Esophagus squamous epithelium (tissue), 5 donors: ENCODE measurements around the gene FAM163B. TPM values are rescaled to one million over a fixed set of nuclear protein-coding genes. Genes with fewer than 3 reads are reported as not detected.

Source experiments
- DNase-seq: peaks from one replicate; lab custom pipeline; 2025; lab: John Stamatoyannopoulos, UW
- H3K27ac ChIP-seq, 4 donors: fragments of 200-600 bp; sonication (generic); one replicate each; pipeline ENCODE4 v1.5.1; 2016 to 2019; ENCODE audit warnings: mild to moderate bottlenecking in 1 of 4
- H3K27me3 ChIP-seq, 4 donors: fragments of 200-600 bp; sonication (generic); 1 replicate in 3 of 4; 2 replicates in 1 of 4; pipeline versions ENCODE4 v1.5.1 to v1.6.0; 2017 to 2021; ENCODE audit warnings: antibody characterized with exemption in 1 of 4
- H3K36me3 ChIP-seq, 3 donors: fragments of 200-600 bp; sonication (generic); one replicate each; pipeline ENCODE4 v1.5.1; 2016 to 2019
- H3K4me1 ChIP-seq, 3 donors: fragments of 200-600 bp; sonication (generic); one replicate each; pipeline ENCODE4 v1.5.1; 2017 to 2019
- H3K4me3 ChIP-seq, 4 donors: fragments of 200-600 bp; sonication (generic); 1 replicate in 3 of 4; 2 replicates in 1 of 4; pipeline ENCODE4 v1.5.1; 2016 to 2019; ENCODE audit warnings: mild to moderate bottlenecking in 2 of 4, moderate library complexity in 1 of 4
- H3K9me3 ChIP-seq, 3 donors: fragments of 200-600 bp; sonication (generic); one replicate each; pipeline ENCODE4 v1.5.1; 2016 to 2019
- CTCF ChIP-seq, 6 experiments: fragments of 450-650 bp in 4 of 6; fragments of 200-600 bp in 2 of 6; sonication (generic) in 2 of 6; IDR thresholded peaks; one replicate each; pipeline ENCODE4 v1.5.1; 2016 to 2019; ENCODE audit warnings: antibody characterized with exemption in 6 of 6, mild to moderate bottlenecking in 4 of 6, moderate library complexity in 4 of 6
- POLR2A ChIP-seq, 4 donors: fragments of 450-650 bp; IDR thresholded peaks; one replicate each; pipeline ENCODE4 v1.6.1; 2017; ENCODE audit warnings: antibody characterized with exemption in 4 of 4, mild to moderate bottlenecking in 4 of 4, moderate library complexity in 3 of 4
- WGBS, 2 donors: methylation state at CpG; one replicate each; pipeline ENCODE4 v1.1.5; 2018; 5-methylcytosine and 5-hydroxymethylcytosine counted together
- intact Hi-C: fragments of 100-400 bp; cut with DNase I; formaldehyde crosslinking; loops from one replicate; pipeline ENCODE4 v1.15.0; 2022
- total RNA-seq, 4 donors: library from RNA; depleted of rRNA; stranded (reverse); fragments of >200 nt; gene quantifications; one replicate each; pipeline ENCODE4 v1.1.0, GENCODE V29; 2016
- donor health status: DM: yes; HTN: yes; CAD: no.

Gene FAM163B
- total RNA-seq: not detected

GRCh38 chr9:133609311-133610098 lies at the start of gene FAM163B:
FAM163B (minus strand) TSS chr9:133609389; CDS start chr9:133580223, 29,166 bp downstream.
- Histone ChIP-seq H3K4me1 (peaks cover 0 to 4% (median 4%) of the 10 kb centered on the region in 3 donors), H3K9me3 (no peaks in the 10 kb centered on the region), H3K4me3 (peak within 1 kb of the TSS in 1 of 4 donors; percentile 9), H3K36me3 (no peaks in the 10 kb centered on the region), H3K27me3 (peaks cover 0 to 100% (median 3%) of the 10 kb centered on the region in 4 donors), H3K27ac (no peak within 1 kb of the TSS)
- intact Hi-C loops: no loop called here
- no peak for TF ChIP-seq POLR2A (IDR thresholded peaks at IDR 0.05)
- no peak for TF ChIP-seq CTCF (IDR thresholded peaks at IDR 0.05)
- no peak for DNase-seq
- WGBS, 2 donors: 33 to 60% methylated on average over 4 to 6 of the region's 61 CpGs

- H3K4me1 ChIP-seq: peaks cover 11 to 24% (median 12%) of the 10 kb centered on the region in 3 donors
- intact Hi-C loops: no loop called here
- no peaks in the 10 kb centered on the region for H3K36me3 ChIP-seq
- peaks cover 0 to 98% (median 5%) of the 10 kb centered on the region in 4 donors for H3K27me3 ChIP-seq
- no peak overlapping the region for H3K4me3 ChIP-seq
- WGBS, 2 donors: 37 to 57% methylated on average over 4 of the region's 13 CpGs
- no peak for DNase-seq
- no peak overlapping the region for H3K27ac ChIP-seq
- H3K9me3 ChIP-seq: no peaks in the 10 kb centered on the region
- TF ChIP-seq CTCF (IDR thresholded peaks at IDR 0.05): no peak
- no peak for TF ChIP-seq POLR2A (IDR thresholded peaks at IDR 0.05)
These were observed 48.0 kb upstream of the FAM163B start for GRCh38 chr9:133657120-133657661.

GRCh38 chr9:133656211-133657119 lies 47.3 kb upstream of the FAM163B start:
- intact Hi-C loops: no loop called here
- 29 to 38% methylated on average over 3 to 10 of the region's 36 CpGs for WGBS, 2 donors
- Histone ChIP-seq H3K27me3 (peaks cover 0 to 98% (median 5%) of the 10 kb centered on the region in 4 donors), H3K4me1 (peaks cover 11 to 24% (median 12%) of the 10 kb centered on the region in 3 donors), H3K4me3 (no peak overlapping the region), H3K36me3 (no peaks in the 10 kb centered on the region), H3K27ac (no peak overlapping the region), H3K9me3 (no peaks in the 10 kb centered on the region)
- TF ChIP-seq CTCF (IDR thresholded peaks at IDR 0.05) (no peak), POLR2A (IDR thresholded peaks at IDR 0.05) (no peak)
- DNase-seq: no peak

GRCh38 chr9:133655701-133656100 lies 46.5 kb upstream of the FAM163B start:
- peaks cover 11 to 24% (median 12%) of the 10 kb centered on the region in 3 donors for H3K4me1 ChIP-seq
- H3K27ac ChIP-seq: no peak overlapping the region
- no peak for DNase-seq
- no peak overlapping the region for H3K4me3 ChIP-seq
- H3K27me3 ChIP-seq: peaks cover 0 to 99% (median 5%) of the 10 kb centered on the region in 4 donors
- intact Hi-C loops: no loop called here
- TF ChIP-seq CTCF (IDR thresholded peaks at IDR 0.05): no peak
- TF ChIP-seq POLR2A (IDR thresholded peaks at IDR 0.05): no peak
- H3K9me3 ChIP-seq: no peaks in the 10 kb centered on the region
- H3K36me3 ChIP-seq: no peaks in the 10 kb centered on the region
- WGBS, 2 donors: 57 to 71% methylated on average over 2 to 3 of the region's 14 CpGs
